ENCODE results near the gene SRMS. TPM values are rescaled to one million over a fixed set of nuclear protein-coding genes. Genes with fewer than 3 reads are reported as not detected.

Gene SRMS
- polyA plus RNA-seq, 1 donor from 2014 or later = not detected

DNA sequence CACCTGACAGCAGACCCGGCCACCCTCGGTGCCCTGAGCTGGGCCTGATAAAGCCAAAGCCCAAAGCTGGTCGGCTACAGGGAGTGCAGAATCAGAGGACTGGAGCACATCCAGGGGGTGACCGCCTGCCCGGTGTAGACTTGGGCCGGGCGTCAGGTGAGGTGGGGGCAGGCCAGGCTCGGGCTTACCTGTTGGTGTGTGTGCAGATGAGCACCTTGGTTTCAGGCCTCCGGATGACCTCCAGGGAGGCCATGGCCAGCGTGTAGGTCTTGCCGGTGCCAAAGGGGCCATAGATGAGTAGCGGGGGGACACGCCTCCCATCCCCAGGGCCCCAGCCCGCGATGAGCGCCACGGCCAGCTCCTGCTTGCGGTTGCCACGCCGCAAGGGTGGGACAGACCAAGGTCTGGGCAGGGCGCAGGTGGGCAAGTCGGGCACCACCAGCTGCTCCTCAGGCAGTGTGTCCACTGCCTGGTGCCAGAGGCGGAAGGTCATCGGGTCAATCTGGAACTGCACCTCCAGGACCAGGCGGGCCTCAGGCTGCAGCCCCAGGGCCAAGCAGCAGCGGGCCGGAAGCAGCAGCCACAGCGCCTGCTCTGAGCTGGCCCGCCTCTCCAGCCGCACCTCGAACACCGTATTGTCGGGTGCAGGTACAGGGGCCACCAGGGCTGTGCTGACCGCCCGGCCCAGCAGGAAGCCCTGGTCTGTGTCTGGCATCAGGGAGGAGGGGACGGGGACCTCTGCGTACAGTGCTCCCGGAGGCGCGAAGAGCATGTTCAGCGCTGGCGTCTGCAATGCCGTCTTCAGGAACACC, 20.8 kb upstream of the SRMS start:
- H3K9me2 ChIP-seq (ENCODE audit: insufficient read depth, low read length) = no peaks in the 10 kb centered on the region
- no peak overlapping the region for H3K4me2 ChIP-seq (ENCODE audit: low read length)
- no peak overlapping the region for H3K4me3 ChIP-seq (ENCODE audit: low read length)
- H3K9ac ChIP-seq (ENCODE audit: low read length) = no peak overlapping the region
- no peaks in the 10 kb centered on the region for H4K20me1 ChIP-seq (ENCODE audit: insufficient read depth)
- H2AFZ ChIP-seq (ENCODE audit: low read depth, low read length) = no peak overlapping the region
- H3K27ac ChIP-seq (ENCODE audit: low read length) = no peak overlapping the region
- TF ChIP-seq SMC3 (conservative IDR thresholded peaks at IDR 0.05; ENCODE audit: poor library complexity) = no peak
- TF ChIP-seq RAD21 (conservative IDR thresholded peaks at IDR 0.05) = no peak
- TF ChIP-seq POLR2AphosphoS5 (IDR thresholded peaks at IDR 0.05) = no peak
- no peak for TF ChIP-seq EP300 (conservative IDR thresholded peaks at IDR 0.05; ENCODE audit: poor library complexity, severe bottlenecking)
- TF ChIP-seq EZH2 (IDR thresholded peaks at IDR 0.05; ENCODE audit: borderline replicate concordance, insufficient read depth, low read length, poor library complexity, severe bottlenecking) = no peak
- TF ChIP-seq MXI1 (conservative IDR thresholded peaks at IDR 0.05; ENCODE audit: poor library complexity, severe bottlenecking) = no peak
- TF ChIP-seq, protein P1, sequence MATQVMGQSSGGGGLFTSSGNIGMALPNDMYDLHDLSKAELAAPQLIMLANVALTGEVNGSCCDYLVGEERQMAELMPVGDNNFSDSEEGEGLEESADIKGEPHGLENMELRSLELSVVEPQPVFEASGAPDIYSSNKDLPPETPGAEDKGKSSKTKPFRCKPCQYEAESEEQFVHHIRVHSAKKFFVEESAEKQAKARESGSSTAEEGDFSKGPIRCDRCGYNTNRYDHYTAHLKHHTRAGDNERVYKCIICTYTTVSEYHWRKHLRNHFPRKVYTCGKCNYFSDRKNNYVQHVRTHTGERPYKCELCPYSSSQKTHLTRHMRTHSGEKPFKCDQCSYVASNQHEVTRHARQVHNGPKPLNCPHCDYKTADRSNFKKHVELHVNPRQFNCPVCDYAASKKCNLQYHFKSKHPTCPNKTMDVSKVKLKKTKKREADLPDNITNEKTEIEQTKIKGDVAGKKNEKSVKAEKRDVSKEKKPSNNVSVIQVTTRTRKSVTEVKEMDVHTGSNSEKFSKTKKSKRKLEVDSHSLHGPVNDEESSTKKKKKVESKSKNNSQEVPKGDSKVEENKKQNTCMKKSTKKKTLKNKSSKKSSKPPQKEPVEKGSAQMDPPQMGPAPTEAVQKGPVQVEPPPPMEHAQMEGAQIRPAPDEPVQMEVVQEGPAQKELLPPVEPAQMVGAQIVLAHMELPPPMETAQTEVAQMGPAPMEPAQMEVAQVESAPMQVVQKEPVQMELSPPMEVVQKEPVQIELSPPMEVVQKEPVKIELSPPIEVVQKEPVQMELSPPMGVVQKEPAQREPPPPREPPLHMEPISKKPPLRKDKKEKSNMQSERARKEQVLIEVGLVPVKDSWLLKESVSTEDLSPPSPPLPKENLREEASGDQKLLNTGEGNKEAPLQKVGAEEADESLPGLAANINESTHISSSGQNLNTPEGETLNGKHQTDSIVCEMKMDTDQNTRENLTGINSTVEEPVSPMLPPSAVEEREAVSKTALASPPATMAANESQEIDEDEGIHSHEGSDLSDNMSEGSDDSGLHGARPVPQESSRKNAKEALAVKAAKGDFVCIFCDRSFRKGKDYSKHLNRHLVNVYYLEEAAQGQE (IDR thresholded peaks at IDR 0.05; ENCODE audit: borderline replicate concordance) = no peak
- no peak for TF ChIP-seq TAF1 (IDR thresholded peaks at IDR 0.05; ENCODE audit: low read depth)
- TF ChIP-seq, protein P2, sequence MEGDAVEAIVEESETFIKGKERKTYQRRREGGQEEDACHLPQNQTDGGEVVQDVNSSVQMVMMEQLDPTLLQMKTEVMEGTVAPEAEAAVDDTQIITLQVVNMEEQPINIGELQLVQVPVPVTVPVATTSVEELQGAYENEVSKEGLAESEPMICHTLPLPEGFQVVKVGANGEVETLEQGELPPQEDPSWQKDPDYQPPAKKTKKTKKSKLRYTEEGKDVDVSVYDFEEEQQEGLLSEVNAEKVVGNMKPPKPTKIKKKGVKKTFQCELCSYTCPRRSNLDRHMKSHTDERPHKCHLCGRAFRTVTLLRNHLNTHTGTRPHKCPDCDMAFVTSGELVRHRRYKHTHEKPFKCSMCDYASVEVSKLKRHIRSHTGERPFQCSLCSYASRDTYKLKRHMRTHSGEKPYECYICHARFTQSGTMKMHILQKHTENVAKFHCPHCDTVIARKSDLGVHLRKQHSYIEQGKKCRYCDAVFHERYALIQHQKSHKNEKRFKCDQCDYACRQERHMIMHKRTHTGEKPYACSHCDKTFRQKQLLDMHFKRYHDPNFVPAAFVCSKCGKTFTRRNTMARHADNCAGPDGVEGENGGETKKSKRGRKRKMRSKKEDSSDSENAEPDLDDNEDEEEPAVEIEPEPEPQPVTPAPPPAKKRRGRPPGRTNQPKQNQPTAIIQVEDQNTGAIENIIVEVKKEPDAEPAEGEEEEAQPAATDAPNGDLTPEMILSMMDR (IDR thresholded peaks at IDR 0.05; ENCODE audit: poor library complexity, severe bottlenecking) = no peak
- H3K79me2 ChIP-seq (replicated peaks; ENCODE audit: insufficient read depth, low read length) = no peaks in the 10 kb centered on the region
- H3F3A ChIP-seq (ENCODE audit: insufficient read depth, low read length, poor library complexity, severe bottlenecking) = no peaks in the 10 kb centered on the region
- H3K36me3 ChIP-seq (ENCODE audit: insufficient read depth, low read length) = no peaks in the 10 kb centered on the region
- no peaks in the 10 kb centered on the region for H3K9me3 ChIP-seq (ENCODE audit: low read length)
- H3K27me3 ChIP-seq (ENCODE audit: insufficient read depth, low read depth, low read length) = no peaks in the 10 kb centered on the region

DNA sequence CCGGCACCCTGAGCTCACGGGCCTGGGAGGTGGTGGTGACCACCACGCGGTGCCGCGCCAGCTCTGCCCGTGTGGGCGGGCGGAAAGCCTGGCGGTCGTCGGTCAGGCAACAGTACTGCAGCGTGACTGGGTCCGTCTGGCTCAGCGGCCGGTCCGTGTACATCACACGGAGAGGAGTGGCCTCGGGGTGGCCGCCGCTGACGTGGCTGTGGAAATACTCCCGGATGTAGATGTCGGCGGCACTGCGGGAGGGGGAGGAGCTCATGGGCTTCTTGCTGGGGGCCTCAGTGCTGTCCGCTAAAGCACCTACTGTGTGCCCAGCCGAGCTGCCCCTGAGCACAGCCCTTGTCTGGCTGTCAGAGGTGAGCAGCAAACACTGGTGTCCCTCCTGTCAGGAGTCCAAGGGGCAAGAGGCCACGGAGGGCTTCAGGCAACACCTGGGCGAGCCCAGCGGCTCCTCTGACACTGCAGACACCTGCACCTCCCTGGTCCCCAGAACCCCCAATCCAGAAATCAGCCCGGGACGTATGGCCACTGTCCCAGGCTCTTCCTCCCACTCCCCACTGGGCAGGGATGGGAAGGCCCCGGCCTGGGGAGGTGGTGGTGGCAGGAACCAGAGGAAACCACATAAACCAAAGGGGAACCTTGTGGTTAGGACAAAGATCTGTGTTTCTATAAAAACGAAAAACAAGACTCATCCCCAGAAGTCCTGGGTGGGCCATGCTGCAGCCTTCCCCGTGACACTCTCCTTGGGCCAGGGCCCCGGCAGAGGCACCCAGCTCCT, 20.0 kb upstream of the SRMS start:
- Histone ChIP-seq H3K36me3 (ENCODE audit: insufficient read depth, low read length) (no peaks in the 10 kb centered on the region), H3K4me2 (ENCODE audit: low read length) (no peak overlapping the region), H3K9me3 (ENCODE audit: low read length) (no peaks in the 10 kb centered on the region), H3K9me2 (ENCODE audit: insufficient read depth, low read length) (no peaks in the 10 kb centered on the region), H3F3A (ENCODE audit: insufficient read depth, low read length, poor library complexity, severe bottlenecking) (no peaks in the 10 kb centered on the region), H2AFZ (ENCODE audit: low read depth, low read length) (no peak overlapping the region), H4K20me1 (ENCODE audit: insufficient read depth) (no peaks in the 10 kb centered on the region), H3K79me2 (replicated peaks; ENCODE audit: insufficient read depth, low read length) (no peaks in the 10 kb centered on the region), H3K9ac (ENCODE audit: low read length) (no peak overlapping the region), H3K27ac (ENCODE audit: low read length) (no peak overlapping the region), H3K4me3 (ENCODE audit: low read length) (no peak overlapping the region), H3K27me3 (ENCODE audit: insufficient read depth, low read depth, low read length) (no peaks in the 10 kb centered on the region)
- TF ChIP-seq EP300 (conservative IDR thresholded peaks at IDR 0.05; ENCODE audit: poor library complexity, severe bottlenecking) (no peak), RAD21 (conservative IDR thresholded peaks at IDR 0.05) (no peak), MXI1 (conservative IDR thresholded peaks at IDR 0.05; ENCODE audit: poor library complexity, severe bottlenecking) (no peak), TAF1 (IDR thresholded peaks at IDR 0.05; ENCODE audit: low read depth) (no peak), SMC3 (conservative IDR thresholded peaks at IDR 0.05; ENCODE audit: poor library complexity) (no peak), POLR2AphosphoS5 (IDR thresholded peaks at IDR 0.05) (no peak), EZH2 (IDR thresholded peaks at IDR 0.05; ENCODE audit: borderline replicate concordance, insufficient read depth, low read length, poor library complexity, severe bottlenecking) (no peak)
- TF ChIP-seq, protein P1 (IDR thresholded peaks at IDR 0.05; ENCODE audit: borderline replicate concordance) = no peak
- TF ChIP-seq, protein P2 (IDR thresholded peaks at IDR 0.05; ENCODE audit: poor library complexity, severe bottlenecking) = no peak

Data from neural cell (in vitro differentiated cells).